NCI-H2171 (cell line): Measurements from ENCODE around the gene NECTIN4.

ENCODE experiments used
- DNase-seq: peaks from one replicate; lab custom pipeline; 2025; lab: John Stamatoyannopoulos, UW

Gene NECTIN4

DNA sequence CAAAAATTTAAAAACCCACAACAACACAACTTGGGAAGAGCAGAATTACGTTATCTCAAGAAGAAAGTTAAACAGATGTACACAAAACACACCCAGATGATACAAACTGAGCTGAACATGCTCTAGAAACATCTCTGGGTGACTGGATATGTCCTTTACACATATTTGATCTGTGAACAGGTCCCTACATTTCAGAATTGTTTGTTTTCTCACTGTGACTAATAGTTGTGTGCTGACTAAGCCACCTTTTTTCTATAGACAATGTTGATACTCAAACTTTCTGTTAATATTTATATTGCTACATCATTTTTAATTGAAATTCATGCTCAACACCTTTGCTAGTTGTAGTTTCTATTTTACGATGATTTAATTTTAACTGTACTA, 67.4 kb downstream of the NECTIN4 start:
- DNase-seq: no peak

DNA sequence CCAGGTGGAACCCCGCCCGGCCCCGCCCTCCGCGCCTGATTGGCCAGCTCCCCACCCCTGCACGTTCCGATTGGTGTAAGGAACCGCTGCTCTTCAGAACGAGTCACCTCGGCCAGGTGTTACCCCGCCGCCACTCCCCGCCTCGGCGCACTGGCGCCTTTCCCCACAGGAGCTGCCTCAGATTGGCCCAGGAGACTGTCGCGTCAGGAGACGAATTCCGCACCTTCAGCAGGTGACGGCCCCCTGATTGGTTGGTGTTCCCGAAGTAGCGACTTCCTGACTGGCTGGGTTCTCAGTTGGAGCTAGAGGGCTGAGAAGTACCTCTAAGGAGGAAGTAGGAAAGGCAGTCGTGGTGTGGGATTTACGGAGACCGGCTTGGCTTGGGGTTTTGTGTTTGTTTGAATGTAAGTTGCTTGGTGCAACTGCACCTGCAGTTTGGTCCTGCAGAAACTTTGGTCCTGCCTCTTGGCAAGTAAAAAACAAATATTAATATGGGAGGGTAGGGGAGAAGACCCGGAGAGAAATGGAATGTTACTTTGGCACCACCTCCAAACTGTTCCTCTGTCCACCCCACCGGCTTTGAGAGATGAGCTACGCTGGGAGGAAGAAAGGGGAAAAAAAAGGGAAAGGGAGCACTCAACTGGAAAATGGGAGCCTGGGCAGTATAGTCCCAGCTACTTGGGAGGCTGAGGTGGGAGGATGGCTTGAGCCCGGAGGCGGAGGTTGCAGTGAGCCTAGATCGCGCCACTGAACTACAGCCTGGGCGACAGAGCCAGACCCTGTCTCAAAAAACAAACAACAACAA, 68.0 kb downstream of the NECTIN4 start:
- DNase-seq: peak; percentile 96
